Measurements from ENCODE around the gene DUS1L. TPM values are rescaled to one million over a fixed set of nuclear protein-coding genes. Genes with fewer than 3 reads are reported as not detected.

The DUS1L gene
- total RNA-seq, 1 experiment from 2014 or later, result 129 TPM

DNA sequence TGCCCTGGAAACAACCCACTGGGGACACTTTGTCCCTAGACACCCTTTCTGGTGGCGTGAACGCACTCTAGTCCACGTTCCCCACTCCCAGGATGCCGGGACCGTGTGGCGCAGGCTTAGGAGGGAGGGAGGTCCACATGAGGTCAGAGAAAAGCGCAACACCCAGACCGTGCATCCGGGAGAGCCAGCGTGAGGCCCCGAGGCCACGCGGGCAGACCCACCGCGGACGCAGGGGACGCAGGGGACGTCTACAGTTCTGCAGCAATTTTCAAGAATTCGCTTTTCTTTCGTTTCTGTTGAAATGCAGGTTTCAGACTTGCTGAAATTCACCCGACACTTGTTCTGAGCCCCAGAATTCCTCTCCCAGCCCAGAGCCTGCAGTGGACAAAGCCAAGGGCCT is 18.7 kb downstream of the DUS1L start:
- H3K27ac Mint-ChIP-seq (ENCODE audit: unreplicated experiment), result no peak overlapping the region
- BruUV-seq (replicated peaks), result no TSS peak
- CTCF ChIA-PET, result no interaction called here
- no peak overlapping the region for H3K4me3 ChIP-seq (ENCODE audit: low read depth, low read length)
- H3K27me3 ChIP-seq (replicated peaks; ENCODE audit: control insufficient read depth, insufficient read depth, low read length), result no peaks in the 10 kb centered on the region
- TF ChIP-seq CTCF (IDR thresholded peaks at IDR 0.05; ENCODE audit: insufficient read depth in 1 of 2, low read depth in 1 of 2, low read length in 1 of 2, severe bottlenecking in 1 of 2, unreplicated experiment in 1 of 2), result no peak
- no peaks in the 10 kb centered on the region; the same call in 1 of the 2 replicates for H3K36me3 ChIP-seq (ENCODE audit: control insufficient read depth, insufficient read depth, low read length)
- H3K4me3 Mint-ChIP-seq (ENCODE audit: unreplicated experiment), result no peak overlapping the region
- peaks cover under 1% of the 10 kb centered on the region for H3K9me3 Mint-ChIP-seq (ENCODE audit: unreplicated experiment)
- H3K36me3 Mint-ChIP-seq (ENCODE audit: insufficient read depth, unreplicated experiment), result no peaks in the 10 kb centered on the region
- no peaks in the 10 kb centered on the region for H3K9me3 ChIP-seq
- no peaks in the 10 kb centered on the region for H3K4me1 Mint-ChIP-seq (ENCODE audit: low read depth, unreplicated experiment)
- H3K27me3 Mint-ChIP-seq (ENCODE audit: insufficient read depth, unreplicated experiment), result no peaks in the 10 kb centered on the region
- POLR2A ChIA-PET, result no interaction called here
- intact Hi-C loops (cut with micrococcal nuclease; ENCODE audit: unreplicated experiment), result no loop called here
- peaks cover 8% of the 10 kb centered on the region; the same call in 1 of the 2 replicates for H3K4me1 ChIP-seq
- no peak for DNase-seq

DNA sequence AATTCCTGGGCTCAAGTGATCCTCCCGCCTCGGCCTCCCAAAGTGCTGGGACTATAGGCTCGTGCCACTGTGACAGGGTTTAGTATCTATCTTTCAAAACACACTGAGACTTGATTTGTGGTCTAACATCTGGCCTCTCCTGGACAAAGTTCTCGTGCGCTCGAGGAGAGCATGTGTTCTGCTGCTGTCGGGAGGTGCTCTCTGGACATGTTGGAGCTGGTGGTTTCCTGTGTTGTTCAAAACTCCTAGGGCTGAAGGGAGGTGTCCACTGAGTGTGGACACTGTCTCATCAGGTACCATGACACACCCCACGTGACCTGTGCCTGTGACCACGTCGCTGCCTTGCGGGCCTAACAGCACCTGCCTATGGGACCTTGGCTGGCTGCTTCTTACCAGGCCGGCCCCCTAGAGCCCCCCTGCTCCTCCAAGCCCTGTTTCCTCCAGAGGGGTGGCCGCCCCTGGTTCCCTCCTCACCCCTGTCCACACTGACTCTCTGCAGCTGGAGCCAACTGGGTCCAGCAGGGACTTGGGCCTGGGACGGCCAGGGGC is 19.6 kb downstream of the DUS1L start:
- DNase-seq, result no peak
- intact Hi-C loops (cut with micrococcal nuclease; ENCODE audit: unreplicated experiment), result no loop called here
- ChIA-PET CTCF (no interaction called here), POLR2A (no interaction called here)
- Mint-ChIP-seq H3K4me1 (ENCODE audit: low read depth, unreplicated experiment) (no peaks in the 10 kb centered on the region), H3K27ac (ENCODE audit: unreplicated experiment) (no peak overlapping the region), H3K27me3 (ENCODE audit: insufficient read depth, unreplicated experiment) (no peaks in the 10 kb centered on the region), H3K9me3 (ENCODE audit: unreplicated experiment) (peaks cover 9% of the 10 kb centered on the region), H3K4me3 (ENCODE audit: unreplicated experiment) (no peak overlapping the region), H3K36me3 (ENCODE audit: insufficient read depth, unreplicated experiment) (no peaks in the 10 kb centered on the region)
- BruUV-seq (replicated peaks), result no TSS peak
- Histone ChIP-seq H3K36me3 (ENCODE audit: control insufficient read depth, insufficient read depth, low read length) (no peaks in the 10 kb centered on the region; the same call in 1 of the 2 replicates), H3K4me1 (peaks cover 8% of the 10 kb centered on the region; the same call in 1 of the 2 replicates), H3K27me3 (replicated peaks; ENCODE audit: control insufficient read depth, insufficient read depth, low read length) (no peaks in the 10 kb centered on the region), H3K9me3 (no peaks in the 10 kb centered on the region), H3K4me3 (ENCODE audit: low read depth, low read length) (no peak overlapping the region)
- no peak for TF ChIP-seq CTCF (IDR thresholded peaks at IDR 0.05; ENCODE audit: insufficient read depth in 1 of 2, low read depth in 1 of 2, low read length in 1 of 2, severe bottlenecking in 1 of 2, unreplicated experiment in 1 of 2)

- H3K36me3 ChIP-seq (ENCODE audit: control insufficient read depth, insufficient read depth, low read length), result no peaks in the 10 kb centered on the region
- no peak overlapping the region for H3K4me3 ChIP-seq (ENCODE audit: low read depth, low read length)
- BruUV-seq (replicated peaks), result no TSS peak
- ChIA-PET CTCF (no interaction called here), POLR2A (no interaction called here)
- H3K27ac Mint-ChIP-seq (ENCODE audit: unreplicated experiment), result no peak overlapping the region
- no peaks in the 10 kb centered on the region for H3K27me3 Mint-ChIP-seq (ENCODE audit: insufficient read depth, unreplicated experiment)
- no peaks in the 10 kb centered on the region for H3K4me1 ChIP-seq
- H3K27me3 ChIP-seq (replicated peaks; ENCODE audit: control insufficient read depth, insufficient read depth, low read length), result no peaks in the 10 kb centered on the region
- H3K4me1 Mint-ChIP-seq (ENCODE audit: low read depth, unreplicated experiment), result no peaks in the 10 kb centered on the region
- no peak for TF ChIP-seq CTCF (IDR thresholded peaks at IDR 0.05; ENCODE audit: insufficient read depth in 1 of 2, low read depth in 1 of 2, low read length in 1 of 2, severe bottlenecking in 1 of 2, unreplicated experiment in 1 of 2)
- intact Hi-C loops (cut with micrococcal nuclease; ENCODE audit: unreplicated experiment), result no loop called here
- H3K36me3 Mint-ChIP-seq (ENCODE audit: insufficient read depth, unreplicated experiment), result no peaks in the 10 kb centered on the region
- no peak overlapping the region for H3K4me3 Mint-ChIP-seq (ENCODE audit: unreplicated experiment)
- no peaks in the 10 kb centered on the region for H3K9me3 ChIP-seq
- H3K9me3 Mint-ChIP-seq (ENCODE audit: unreplicated experiment), result peaks cover 9% of the 10 kb centered on the region
- DNase-seq, result no peak
Measured at GRCh38 chr17:82043507-82043906, 22.1 kb downstream of the DUS1L start.
